A549 (cell line): Measurements from ENCODE around the gene IPO4.

Source experiments
- CEBPB ChIP-seq, 2 experiments: fragments of >200 bp in 1 of 2; sonication (Bioruptor Twin) in 1 of 2; formaldehyde crosslinking in 1 of 2; IDR thresholded peaks; 2 replicates each; pipeline ENCODE4 v1.6.1; 2012 to 2016
- CTCF ChIP-seq: fragments of >200 bp; sonication (Bioruptor Twin); formaldehyde crosslinking; IDR thresholded peaks from 3 replicates; pipeline ENCODE4 v1.5.1; 2016
- EHMT2 ChIP-seq: fragments of 200-600 bp; sonication (generic); IDR thresholded peaks from 2 replicates; pipeline ENCODE4 v1.6.1; 2016; ENCODE audit warnings: antibody characterized with exemption, low read depth, mild to moderate bottlenecking, moderate library complexity
- EP300 ChIP-seq, 2 experiments: fragments of >200 bp; sonication (Bioruptor Twin); formaldehyde crosslinking; IDR thresholded peaks; 2 replicates in 1 of 2; 3 replicates in 1 of 2; pipeline ENCODE4 v1.6.1; 2016 to 2017
- MAZ ChIP-seq: fragments of 150-350 bp; IDR thresholded peaks from 2 replicates; pipeline ENCODE4 v1.6.1; 2014; ENCODE audit warnings: antibody characterized with exemption, low read depth, low read length, borderline replicate concordance
- POLR2A ChIP-seq: IDR thresholded peaks from 2 replicates; pipeline ENCODE4 v1.6.1; 2012; ENCODE audit warnings: mild to moderate bottlenecking, low read length
- POLR2AphosphoS2 ChIP-seq: conservative IDR thresholded peaks from 2 replicates; pipeline ENCODE4 v1.6.1; 2012; ENCODE audit warnings: low read length, improper control_type of control experiment, inconsistent platforms
- RCOR1 ChIP-seq: fragments of 150-350 bp; IDR thresholded peaks from 2 replicates; pipeline ENCODE4 v1.6.1; 2014; ENCODE audit warnings: antibody characterized with exemption, low read length, low read depth
- RNF2 ChIP-seq: fragments of 200-600 bp; sonication (generic); IDR thresholded peaks from 2 replicates; pipeline ENCODE4 v1.6.1; 2016; ENCODE audit warnings: low read depth, mild to moderate bottlenecking, antibody characterized with exemption, moderate library complexity, borderline replicate concordance
- SMC3 ChIP-seq: fragments of >200 bp; sonication (Bioruptor Twin); formaldehyde crosslinking; IDR thresholded peaks from 3 replicates; pipeline ENCODE4 v1.6.1; 2018; ENCODE audit warnings: inconsistent platforms

GRCh38 chr14:24183014-24183481 is 5.6 kb downstream of the IPO4 start:
- no peak for TF ChIP-seq POLR2AphosphoS2
- TF ChIP-seq CTCF: no peak
- no peak for TF ChIP-seq POLR2A
- TF ChIP-seq RCOR1: no peak
- TF ChIP-seq EP300 (IDR thresholded peaks at IDR 0.05): no peak
- TF ChIP-seq SMC3: no peak
- TF ChIP-seq EHMT2: no peak
- no peak for TF ChIP-seq RNF2
- TF ChIP-seq MAZ: no peak
- no peak for TF ChIP-seq CEBPB (IDR thresholded peaks at IDR 0.05)
